ENCODE data around the gene TECPR2.
"Not testable (repeated sequence)": the region's sequence is repeated elsewhere in the genome, so short reads cannot be mapped to it uniquely, and the experiment has no call there.

TECPR2 gene

GRCh38 chr14:102333390-102333789, 29.4 kb upstream of the TECPR2 start:
- DNase-seq: no peak

GRCh38 chr14:102333795-102334705, 28.7 kb upstream of the TECPR2 start:
- no peak for DNase-seq

- DNase-seq: no peak
Measured at GRCh38 chr14:102335163-102335562, 27.6 kb upstream of the TECPR2 start.

GRCh38 chr14:102338724-102339123, 24.0 kb upstream of the TECPR2 start:
- DNase-seq: no peak

- DNase-seq: no peak
Measured at GRCh38 chr14:102341566-102341965, 21.2 kb upstream of the TECPR2 start.

GRCh38 chr14:102342238-102342637, 20.5 kb upstream of the TECPR2 start:
- no peak for DNase-seq

GRCh38 chr14:102344084-102344483, 18.7 kb upstream of the TECPR2 start:
- DNase-seq: no peak

GRCh38 chr14:102344485-102344884, 18.3 kb upstream of the TECPR2 start:
- no peak for DNase-seq

GRCh38 chr14:102345232-102345631, 17.5 kb upstream of the TECPR2 start:
- DNase-seq: no peak

GRCh38 chr14:102346645-102347044, 16.1 kb upstream of the TECPR2 start:
- DNase-seq: no peak

- no peak for DNase-seq
Measured at GRCh38 chr14:102348376-102348775, 14.4 kb upstream of the TECPR2 start.

GRCh38 chr14:102351023-102351422, 11.7 kb upstream of the TECPR2 start:
- no peak for DNase-seq

- not testable (repeated sequence) for DNase-seq
Measured at GRCh38 chr14:102351593-102351992, 11.1 kb upstream of the TECPR2 start.

- no peak for DNase-seq
Measured at GRCh38 chr14:102352213-102352612, 10.5 kb upstream of the TECPR2 start.

- no peak for DNase-seq
Measured at GRCh38 chr14:102353126-102353619, 9.6 kb upstream of the TECPR2 start.

- no peak for DNase-seq
Measured at GRCh38 chr14:102356280-102356679, 6.5 kb upstream of the TECPR2 start.

GRCh38 chr14:102359341-102359740, 3.4 kb upstream of the TECPR2 start:
- DNase-seq: no peak

- DNase-seq: no peak
Measured at GRCh38 chr14:102360388-102360787, 2.4 kb upstream of the TECPR2 start.

GRCh38 chr14:102362084-102362483, 657 bp upstream of the TECPR2 start:
- DNase-seq: no peak

- DNase-seq: no peak
Measured at GRCh38 chr14:102363182-102363943, 622 bp downstream of the TECPR2 start.

- no peak for DNase-seq
Measured at GRCh38 chr14:102370305-102370809, 7.6 kb downstream of the TECPR2 start.

- no peak for DNase-seq
Measured at GRCh38 chr14:102371361-102371760, 8.6 kb downstream of the TECPR2 start.

- no peak for DNase-seq
Measured at GRCh38 chr14:102373110-102373509, 10.4 kb downstream of the TECPR2 start.

GRCh38 chr14:102374264-102374663, 11.5 kb downstream of the TECPR2 start:
- DNase-seq: no peak

All from NCI-H1694 (cell line).